Measurements from ENCODE around the gene RNF223.

GRCh38 chr1:1040004-1040991 lies 33.8 kb downstream of the RNF223 start:
- TF ChIP-seq MAX (IDR thresholded peaks at IDR 0.05; ENCODE audit: insufficient read depth, insufficient read length): no peak
- no peak for TF ChIP-seq POLR2A (IDR thresholded peaks at IDR 0.05; ENCODE audit: low read depth, low read length)
- TF ChIP-seq GATA2 (IDR thresholded peaks at IDR 0.05; ENCODE audit: insufficient read depth, insufficient read length, low read depth, low read length): no peak
- TF ChIP-seq CTCF (IDR thresholded peaks at IDR 0.05; ENCODE audit: extremely low read depth in 1 of 2, insufficient read depth in 1 of 2, low read depth in 1 of 2, low read length in 2 of 2): peak in 1 of 2 donors; percentile 27
- TF ChIP-seq EZH2 (IDR thresholded peaks at IDR 0.05; ENCODE audit: borderline replicate concordance, low read depth, low read length, severe bottlenecking): no peak
- TF ChIP-seq POLR2AphosphoS5 (IDR thresholded peaks at IDR 0.05; ENCODE audit: insufficient read depth, low read depth, low read length): no peak
- TF ChIP-seq MYC (IDR thresholded peaks at IDR 0.05; ENCODE audit: low read depth, low read length): no peak
- TF ChIP-seq JUN (IDR thresholded peaks at IDR 0.05; ENCODE audit: borderline replicate concordance, insufficient read depth, insufficient read length, low read depth): no peak
